ENCODE measurements around the gene ZNF689. TPM values are rescaled to one million over a fixed set of nuclear protein-coding genes. Genes with fewer than 3 reads are reported as not detected.

Gene ZNF689
- total and polyA plus RNA-seq, 2 of the 13 experiments (the other 11 are each of a cell fraction or from before 2014, with no cell fraction given): 9.7 to 19.5 TPM

DNA sequence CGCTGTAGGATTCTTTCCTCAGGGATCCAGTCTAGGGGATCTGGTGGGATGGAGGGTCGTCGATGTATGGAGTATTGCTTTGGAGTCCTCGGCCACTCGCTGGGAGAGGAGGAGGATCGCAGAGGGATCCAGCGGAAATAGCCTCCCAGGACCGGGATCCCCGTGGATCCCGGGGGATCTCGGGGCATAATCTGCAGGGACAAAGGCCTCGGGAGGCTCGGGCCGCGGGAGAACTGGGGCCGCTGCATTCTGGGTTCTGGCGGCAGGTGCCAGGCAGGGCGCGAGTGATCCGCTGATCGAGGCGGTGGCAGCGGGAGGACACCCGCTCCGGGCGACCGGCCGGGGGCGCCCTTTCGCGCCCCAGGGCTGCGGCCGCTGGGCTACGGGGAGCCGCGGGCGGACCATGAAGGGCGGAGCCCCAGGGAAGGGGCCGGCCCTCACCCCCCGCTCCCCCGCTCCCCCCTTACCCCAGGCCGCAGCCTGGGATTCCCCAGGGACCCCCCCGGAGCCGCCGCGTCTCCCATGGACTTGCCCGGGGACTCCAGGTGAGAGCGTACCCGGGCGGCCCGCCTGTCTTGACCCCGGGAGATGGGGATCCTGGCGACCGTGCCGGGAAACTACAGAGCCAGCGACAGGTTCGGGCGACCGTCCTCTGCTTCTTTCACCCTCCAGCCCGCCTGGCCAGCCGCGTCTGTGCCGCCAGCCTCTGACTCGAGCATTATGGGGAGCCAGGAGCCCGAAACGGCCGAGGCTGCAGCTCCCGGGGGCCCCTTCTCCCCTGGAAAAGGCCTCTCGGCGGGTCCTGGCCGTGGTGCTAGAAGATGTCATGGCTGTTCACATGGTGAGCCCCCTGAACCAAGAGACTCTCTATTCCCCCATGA lies 41.2 kb upstream of the ZNF689 start (continued):
- TF ChIP-seq MEIS1 (CRISPR knock-in tag; IDR thresholded peaks at IDR 0.05; ENCODE audit: borderline replicate concordance) (0 out of 2 replicates have a peak, but pooled peaks have one; percentile 4), NPAS2 (CRISPR knock-in tag; IDR thresholded peaks at IDR 0.05; ENCODE audit: borderline replicate concordance) (no peak), ELF3 (CRISPR knock-in tag; IDR thresholded peaks at IDR 0.05) (peak; percentile 10; the same call in 1 of the 2 replicates), MTF2 (CRISPR knock-in tag; IDR thresholded peaks at IDR 0.05; ENCODE audit: borderline replicate concordance) (0 out of 2 replicates have a peak, but pooled peaks have one; percentile 2), MXD4 (CRISPR knock-in tag; IDR thresholded peaks at IDR 0.05) (no peak; the same call in 1 of the 2 replicates), ZBTB20 (CRISPR knock-in tag; IDR thresholded peaks at IDR 0.05; ENCODE audit: borderline replicate concordance, low read depth) (0 out of 2 replicates have a peak, but pooled peaks have one; percentile 35), CCAR2 (optimal IDR thresholded peaks at IDR 0.05; ENCODE audit: low read depth, low read length) (no peak), HNRNPK (IDR thresholded peaks at IDR 0.05; ENCODE audit: low read depth, low read length, poor library complexity, severe bottlenecking) (peak; percentile 96), MED1 (CRISPR knock-in tag; IDR thresholded peaks at IDR 0.05) (peak; percentile 47; the same call in 1 of the 2 replicates), KDM1A (CRISPR knock-in tag; IDR thresholded peaks at IDR 0.05) (no peak), SNAI1 (CRISPR knock-in tag; IDR thresholded peaks at IDR 0.05; ENCODE audit: borderline replicate concordance) (no peak)
- TF ChIP-seq, protein P1, sequence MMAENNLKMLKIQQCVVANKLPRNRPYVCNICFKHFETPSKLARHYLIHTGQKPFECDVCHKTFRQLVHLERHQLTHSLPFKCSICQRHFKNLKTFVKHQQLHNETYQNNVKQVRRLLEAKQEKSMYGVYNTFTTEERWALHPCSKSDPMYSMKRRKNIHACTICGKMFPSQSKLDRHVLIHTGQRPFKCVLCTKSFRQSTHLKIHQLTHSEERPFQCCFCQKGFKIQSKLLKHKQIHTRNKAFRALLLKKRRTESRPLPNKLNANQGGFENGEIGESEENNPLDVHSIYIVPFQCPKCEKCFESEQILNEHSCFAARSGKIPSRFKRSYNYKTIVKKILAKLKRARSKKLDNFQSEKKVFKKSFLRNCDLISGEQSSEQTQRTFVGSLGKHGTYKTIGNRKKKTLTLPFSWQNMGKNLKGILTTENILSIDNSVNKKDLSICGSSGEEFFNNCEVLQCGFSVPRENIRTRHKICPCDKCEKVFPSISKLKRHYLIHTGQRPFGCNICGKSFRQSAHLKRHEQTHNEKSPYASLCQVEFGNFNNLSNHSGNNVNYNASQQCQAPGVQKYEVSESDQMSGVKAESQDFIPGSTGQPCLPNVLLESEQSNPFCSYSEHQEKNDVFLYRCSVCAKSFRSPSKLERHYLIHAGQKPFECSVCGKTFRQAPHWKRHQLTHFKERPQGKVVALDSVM (CRISPR knock-in tag; IDR thresholded peaks at IDR 0.05): peak; percentile 23; the same call in 1 of the 2 replicates
- TF ChIP-seq, protein P2, sequence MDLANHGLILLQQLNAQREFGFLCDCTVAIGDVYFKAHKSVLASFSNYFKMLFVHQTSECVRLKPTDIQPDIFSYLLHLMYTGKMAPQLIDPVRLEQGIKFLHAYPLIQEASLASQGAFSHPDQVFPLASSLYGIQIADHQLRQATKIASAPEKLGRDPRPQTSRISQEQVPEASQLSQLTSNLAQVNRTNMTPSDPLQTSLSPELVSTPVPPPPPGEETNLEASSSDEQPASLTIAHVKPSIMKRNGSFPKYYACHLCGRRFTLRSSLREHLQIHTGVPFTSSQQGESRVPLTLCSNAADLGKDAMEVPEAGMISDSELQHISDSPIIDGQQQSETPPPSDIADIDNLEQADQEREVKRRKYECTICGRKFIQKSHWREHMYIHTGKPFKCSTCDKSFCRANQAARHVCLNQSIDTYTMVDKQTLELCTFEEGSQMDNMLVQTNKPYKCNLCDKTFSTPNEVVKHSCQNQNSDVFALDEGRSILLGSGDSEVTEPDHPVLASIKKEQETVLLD (CRISPR knock-in tag; IDR thresholded peaks at IDR 0.05; ENCODE audit: low read depth): 0 out of 2 replicates have a peak, but pooled peaks have one; percentile 23
- TF ChIP-seq, protein P3, sequence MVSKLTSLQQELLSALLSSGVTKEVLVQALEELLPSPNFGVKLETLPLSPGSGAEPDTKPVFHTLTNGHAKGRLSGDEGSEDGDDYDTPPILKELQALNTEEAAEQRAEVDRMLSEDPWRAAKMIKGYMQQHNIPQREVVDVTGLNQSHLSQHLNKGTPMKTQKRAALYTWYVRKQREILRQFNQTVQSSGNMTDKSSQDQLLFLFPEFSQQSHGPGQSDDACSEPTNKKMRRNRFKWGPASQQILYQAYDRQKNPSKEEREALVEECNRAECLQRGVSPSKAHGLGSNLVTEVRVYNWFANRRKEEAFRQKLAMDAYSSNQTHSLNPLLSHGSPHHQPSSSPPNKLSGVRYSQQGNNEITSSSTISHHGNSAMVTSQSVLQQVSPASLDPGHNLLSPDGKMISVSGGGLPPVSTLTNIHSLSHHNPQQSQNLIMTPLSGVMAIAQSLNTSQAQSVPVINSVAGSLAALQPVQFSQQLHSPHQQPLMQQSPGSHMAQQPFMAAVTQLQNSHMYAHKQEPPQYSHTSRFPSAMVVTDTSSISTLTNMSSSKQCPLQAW (CRISPR knock-in tag; IDR thresholded peaks at IDR 0.05): 0 out of 2 replicates have a peak, but pooled peaks have one; percentile 3
- TF ChIP-seq, protein P4, sequence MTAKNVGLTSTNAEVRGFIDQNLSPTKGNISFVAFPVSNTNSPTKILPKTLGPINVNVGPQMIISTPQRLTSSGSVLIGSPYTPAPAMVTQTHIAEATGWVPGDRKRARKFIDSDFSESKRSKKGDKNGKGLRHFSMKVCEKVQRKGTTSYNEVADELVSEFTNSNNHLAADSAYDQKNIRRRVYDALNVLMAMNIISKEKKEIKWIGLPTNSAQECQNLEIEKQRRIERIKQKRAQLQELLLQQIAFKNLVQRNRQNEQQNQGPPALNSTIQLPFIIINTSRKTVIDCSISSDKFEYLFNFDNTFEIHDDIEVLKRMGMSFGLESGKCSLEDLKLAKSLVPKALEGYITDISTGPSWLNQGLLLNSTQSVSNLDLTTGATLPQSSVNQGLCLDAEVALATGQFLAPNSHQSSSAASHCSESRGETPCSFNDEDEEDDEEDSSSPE (CRISPR knock-in tag; IDR thresholded peaks at IDR 0.05): peak; percentile 84
- TF ChIP-seq, protein P5, sequence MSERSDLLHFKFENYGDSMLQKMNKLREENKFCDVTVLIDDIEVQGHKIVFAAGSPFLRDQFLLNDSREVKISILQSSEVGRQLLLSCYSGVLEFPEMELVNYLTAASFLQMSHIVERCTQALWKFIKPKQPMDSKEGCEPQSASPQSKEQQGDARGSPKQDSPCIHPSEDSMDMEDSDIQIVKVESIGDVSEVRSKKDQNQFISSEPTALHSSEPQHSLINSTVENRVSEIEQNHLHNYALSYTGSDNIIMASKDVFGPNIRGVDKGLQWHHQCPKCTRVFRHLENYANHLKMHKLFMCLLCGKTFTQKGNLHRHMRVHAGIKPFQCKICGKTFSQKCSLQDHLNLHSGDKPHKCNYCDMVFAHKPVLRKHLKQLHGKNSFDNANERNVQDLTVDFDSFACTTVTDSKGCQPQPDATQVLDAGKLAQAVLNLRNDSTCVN (CRISPR knock-in tag; IDR thresholded peaks at IDR 0.05; ENCODE audit: borderline replicate concordance): peak; percentile 18; the same call in 1 of the 2 replicates

Measured in HepG2 (cell line).